Glomerular endothelial cell (primary cell): ENCODE results near the gene ASCC1. TPM values are rescaled to one million over a fixed set of nuclear protein-coding genes. Genes with fewer than 3 reads are reported as not detected.

Experiments
- DNase-seq: peaks from one replicate; pipeline ENCODE4 v3.0.0-alpha.2; 2011; ENCODE audit warnings: low read depth, low spot score; ENCODE audit errors: extremely low read depth
- total RNA-seq: library from RNA; depleted of rRNA; stranded (reverse); fragments of >200 nt; gene quantifications from 2 replicates; pipeline ENCODE4 v1.2.3, GENCODE V29; 2015

The ASCC1 gene
- total RNA-seq, 1 donor from 2014 or later: 26.3 TPM

DNA sequence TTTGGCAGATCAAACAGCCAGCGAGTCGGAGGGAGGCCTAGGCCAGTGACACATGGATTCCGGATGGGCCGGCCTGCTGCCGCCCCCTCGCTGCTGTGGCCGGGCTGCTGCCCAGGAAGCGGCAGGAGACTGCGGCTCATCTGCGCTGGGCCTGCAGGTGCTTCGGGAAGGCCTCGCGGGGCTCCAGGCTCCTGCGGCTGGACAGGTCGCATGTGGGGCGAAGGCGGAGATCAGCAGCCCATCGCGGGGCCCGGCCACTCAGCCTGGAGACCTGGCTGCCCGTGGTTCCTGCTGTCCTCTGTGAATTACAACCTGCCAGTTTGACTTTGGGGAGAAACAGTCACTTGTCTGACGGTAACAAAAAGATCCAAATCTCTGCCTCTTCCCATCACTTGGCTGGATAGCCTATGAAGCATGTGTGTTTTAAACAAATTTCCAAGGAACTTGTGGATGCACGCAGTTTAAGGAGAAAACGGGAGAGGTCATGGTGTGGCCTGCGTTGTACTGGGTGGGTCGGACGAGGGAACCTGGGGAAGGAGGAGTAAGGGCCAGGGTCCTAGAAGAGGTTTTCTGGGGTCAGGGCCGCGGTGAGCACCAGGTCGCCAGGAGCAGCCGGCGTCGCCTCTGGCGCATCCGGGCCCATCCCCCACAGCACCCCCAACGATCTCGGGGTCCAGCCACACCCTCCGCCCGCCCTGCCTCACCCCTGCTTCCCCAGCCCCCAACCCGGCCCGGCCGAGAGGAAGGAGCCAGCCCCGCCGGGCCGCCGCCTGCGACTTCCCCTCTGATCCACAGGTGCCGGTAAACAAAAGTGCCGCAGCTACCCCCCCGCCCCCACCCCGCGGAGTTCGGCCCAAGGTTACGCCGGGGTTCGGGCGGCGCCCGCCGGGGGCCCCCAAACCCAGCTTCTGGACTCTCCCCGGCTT lies 129.3 kb downstream of the ASCC1 start:
- no peak for DNase-seq

DNA sequence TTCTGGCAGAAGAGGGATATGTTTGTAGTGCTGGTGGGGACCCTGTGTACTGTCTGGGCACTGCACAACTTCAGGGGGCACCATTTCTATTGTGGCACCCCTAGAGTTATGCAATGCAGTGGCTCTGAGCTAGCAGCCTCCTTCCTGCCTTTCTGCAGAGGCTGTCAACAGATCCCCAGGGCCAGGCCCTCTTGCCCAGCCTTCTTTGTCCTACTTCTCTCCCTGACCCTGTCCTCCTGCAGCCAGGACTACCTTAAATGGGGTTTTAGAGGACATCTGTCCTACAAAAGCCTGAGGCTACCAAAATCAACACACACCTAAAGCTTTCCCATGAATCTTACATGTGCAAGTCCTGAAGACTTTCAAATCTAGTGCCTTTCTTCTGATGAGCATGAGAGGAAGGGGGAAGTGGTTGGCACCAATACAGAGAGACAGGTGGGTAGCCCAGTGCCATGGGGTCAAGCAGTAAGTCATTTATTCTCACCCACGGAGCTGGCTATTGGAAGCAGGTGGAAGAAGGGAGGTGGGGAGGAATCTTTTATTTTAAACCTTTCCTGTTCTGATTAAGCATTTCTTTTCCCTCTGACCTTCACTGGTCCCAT lies 130.1 kb downstream of the ASCC1 start:
- DNase-seq: no peak

DNA sequence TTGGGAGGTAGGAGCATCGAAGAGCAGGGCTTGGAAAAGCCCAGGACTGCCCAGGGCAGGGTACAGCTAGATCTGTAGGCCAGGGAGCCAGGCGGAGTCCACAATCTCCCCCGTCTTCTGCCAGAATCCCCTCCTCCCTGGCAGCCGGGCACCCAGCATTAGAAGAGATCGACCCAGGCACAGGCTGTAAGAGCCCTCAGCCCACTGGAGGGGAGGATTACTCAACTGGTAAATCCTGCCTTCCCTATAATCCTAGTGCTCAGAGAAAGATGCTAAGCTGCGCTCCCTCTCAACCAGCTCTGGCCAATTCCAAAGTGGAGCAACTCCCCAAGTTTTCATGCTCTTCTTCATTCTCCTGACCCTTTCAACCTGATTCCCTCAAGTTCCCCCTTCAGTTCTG lies 130.9 kb downstream of the ASCC1 start:
- DNase-seq: no peak

GRCh38 chr10:72083790-72084459 lies 132.2 kb downstream of the ASCC1 start:
- no peak for DNase-seq

- no peak for DNase-seq
Observed at GRCh38 chr10:72082856-72083789, 133.0 kb downstream of the ASCC1 start.

GRCh38 chr10:72081772-72082590 lies 134.1 kb downstream of the ASCC1 start:
- DNase-seq: no peak

GRCh38 chr10:72081210-72081609 lies 134.9 kb downstream of the ASCC1 start:
- no peak for DNase-seq

GRCh38 chr10:72080042-72080975 lies 135.8 kb downstream of the ASCC1 start:
- no peak for DNase-seq

DNA sequence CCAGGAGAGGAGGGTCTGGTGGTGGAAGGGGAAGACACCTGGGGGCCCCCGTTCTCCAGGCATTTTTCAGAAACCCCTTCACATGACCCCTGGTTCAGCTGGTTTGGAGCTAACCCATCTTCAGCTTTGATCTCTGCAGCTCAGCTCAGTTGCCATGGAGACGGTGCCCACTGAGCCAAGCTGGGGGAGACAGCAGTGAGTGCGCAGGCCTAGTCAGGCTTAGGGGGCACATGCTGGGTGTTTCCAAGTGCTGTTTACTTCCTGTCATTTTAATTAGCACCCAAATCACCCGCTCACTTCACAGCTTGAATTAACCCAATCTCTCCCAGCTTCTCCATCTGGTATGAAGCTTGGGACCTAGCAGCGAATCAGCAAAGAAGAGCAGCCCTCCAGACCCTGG lies 136.7 kb downstream of the ASCC1 start:
- DNase-seq: no peak

- no peak for DNase-seq
Observed at GRCh38 chr10:72077275-72077990, 138.6 kb downstream of the ASCC1 start.

GRCh38 chr10:72076756-72077155 lies 139.3 kb downstream of the ASCC1 start:
- no peak for DNase-seq

DNA sequence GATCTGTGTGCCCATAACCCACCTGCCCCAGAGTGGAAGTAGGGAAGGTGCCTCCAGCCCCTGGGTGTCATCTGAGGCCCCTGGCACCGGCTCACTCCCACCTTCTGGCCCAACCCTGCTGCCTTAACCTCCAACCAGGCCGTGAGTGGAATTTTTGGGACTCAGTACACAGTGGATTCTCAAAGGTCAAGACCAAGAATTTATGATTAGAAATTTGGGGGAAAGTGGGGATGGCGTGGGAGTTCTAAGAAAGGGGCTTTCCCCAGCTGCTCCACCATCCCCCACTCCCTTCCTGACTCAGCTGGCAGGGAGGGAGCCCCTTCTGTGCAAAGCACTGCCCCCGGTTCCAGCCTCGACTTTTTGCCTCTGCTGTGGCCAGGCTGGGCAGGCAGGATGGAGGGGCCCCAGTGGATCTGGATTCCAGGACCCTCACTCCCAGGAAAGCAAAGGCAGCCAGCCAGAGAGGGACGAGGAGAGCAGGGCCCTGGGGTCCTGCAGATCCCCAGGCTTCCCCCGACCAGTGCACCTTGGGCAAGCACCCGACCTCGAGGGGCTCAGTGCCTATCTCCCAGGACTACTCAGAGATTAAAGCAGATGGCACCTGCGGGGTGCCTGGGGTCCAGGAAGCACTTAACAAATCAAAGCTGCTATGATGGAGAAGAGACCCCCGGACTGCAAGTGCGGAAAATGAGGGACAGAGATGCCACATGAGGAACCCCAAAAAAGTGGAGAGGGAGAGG lies 140.5 kb downstream of the ASCC1 start:
- no peak for DNase-seq

DNA sequence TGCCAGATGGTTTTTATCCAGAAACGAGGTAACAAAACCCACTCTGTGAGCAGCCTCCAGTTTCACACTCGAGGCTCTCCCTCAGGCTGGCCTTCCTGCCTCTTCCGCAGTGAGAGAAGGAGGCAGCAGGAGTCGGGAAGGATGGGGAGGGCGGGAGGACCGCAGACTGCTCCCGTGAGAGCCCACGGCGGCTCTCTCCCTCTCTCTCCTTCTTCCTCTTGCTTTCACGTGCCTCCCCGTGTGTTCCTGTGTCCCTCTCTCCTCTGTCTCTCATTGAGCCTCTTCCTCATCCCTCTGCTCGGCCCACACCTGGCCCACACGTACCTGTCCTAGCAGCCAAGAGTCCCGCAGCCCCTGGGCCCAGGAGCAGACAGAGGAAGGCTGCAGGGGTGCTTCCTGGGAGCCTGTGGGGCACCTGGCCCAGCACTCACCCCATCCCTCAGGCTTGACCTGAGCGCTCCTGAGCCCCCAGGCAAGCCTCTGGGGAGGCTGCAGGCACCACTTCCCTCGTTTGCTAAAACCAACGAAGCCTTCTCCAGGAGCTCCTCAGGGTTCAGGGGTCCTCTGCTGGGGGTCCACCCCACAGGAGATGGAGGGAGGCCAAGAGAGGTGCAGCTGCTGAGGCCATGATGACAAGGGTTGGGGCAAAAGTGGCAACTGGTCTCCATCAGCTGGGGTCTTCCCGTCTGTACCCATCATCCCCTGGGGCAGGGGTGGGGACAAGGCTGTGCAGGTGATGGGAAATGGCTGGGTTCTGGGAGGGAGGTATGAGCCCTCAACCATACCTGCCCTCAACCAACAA lies 141.3 kb downstream of the ASCC1 start:
- DNase-seq: no peak

DNA sequence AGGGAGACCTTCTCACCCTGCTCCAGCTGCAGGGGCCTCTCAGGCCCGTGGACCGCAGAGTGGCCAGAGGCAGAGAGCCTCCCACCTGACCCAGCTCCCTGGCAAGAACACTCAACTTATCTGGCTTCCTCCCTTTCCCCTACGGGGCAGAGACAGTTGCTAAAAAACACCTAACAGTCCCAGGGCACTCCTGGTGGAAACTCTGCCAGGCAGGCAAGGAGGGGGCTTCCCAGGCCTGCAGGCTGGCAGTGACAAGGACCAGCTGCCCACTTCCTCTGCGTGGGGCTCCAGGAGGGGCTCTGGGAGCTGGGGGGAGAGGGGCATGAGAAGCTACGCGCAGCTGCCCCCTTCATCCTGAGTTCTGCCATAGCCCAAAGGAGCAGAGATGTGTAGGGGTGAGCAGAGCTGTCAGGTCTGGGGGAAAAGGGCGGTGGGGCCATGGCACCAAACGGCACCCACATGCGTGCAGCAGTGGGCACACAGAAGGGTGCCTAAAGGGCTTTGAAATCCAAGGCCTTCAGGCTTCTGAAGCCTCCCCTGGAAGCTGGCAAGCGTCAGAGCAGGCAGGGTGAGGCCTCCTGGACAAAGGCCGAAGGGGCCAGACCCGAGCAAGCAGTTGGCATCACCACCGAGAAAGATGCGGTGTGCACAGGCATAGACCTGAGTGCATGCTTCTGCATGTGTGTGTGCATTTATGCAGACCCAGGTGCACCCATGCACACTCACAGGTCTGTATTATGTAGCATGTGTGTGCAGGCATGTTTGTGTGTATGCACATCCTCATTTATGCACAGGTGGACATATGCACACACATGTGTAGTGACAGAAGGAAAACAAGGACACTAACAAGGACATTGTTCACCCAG lies 142.1 kb downstream of the ASCC1 start:
- no peak for DNase-seq

DNA sequence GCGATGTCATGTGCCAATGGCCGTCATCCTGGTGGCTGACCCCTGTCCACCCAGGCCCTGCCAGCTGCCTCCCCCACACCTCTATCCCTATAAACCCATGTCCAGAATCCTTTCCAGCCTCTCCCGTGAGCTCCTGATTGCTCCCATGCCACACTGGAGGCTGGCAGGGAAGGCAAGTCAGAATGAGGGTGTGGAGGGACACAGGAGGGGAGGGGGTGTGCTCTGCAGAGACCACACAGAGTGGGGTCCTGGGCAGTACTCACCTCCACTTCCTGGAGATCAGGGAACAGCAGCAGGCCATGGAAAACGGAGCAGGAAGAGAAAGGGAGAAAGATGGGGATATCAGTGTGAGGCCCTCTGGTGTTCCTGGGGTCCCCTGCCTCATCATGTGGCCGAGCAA lies 143.4 kb downstream of the ASCC1 start:
- DNase-seq: no peak

DNA sequence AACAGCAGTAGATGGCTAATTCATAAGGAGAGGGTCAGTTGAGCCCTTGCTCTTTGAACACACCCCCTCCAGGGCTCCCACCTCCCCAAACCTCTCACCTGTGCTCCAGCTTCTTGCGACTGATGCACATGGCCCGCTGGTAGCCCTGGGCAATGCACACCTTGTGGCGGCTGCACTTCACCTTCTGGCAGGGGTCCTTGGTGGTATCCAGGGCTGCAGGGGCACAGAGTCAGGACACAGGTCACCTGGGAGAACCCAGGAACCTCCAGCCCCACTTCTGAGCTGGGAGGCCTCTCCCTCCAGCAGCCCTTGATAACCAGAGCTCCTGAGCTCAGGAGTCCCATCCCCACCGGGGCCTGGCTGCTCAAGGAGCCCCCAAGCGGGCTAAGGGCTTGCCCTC lies 144.0 kb downstream of the ASCC1 start:
- DNase-seq: no peak
